H1 (cell line): ENCODE results near the gene CDH2. TPM values are rescaled to one million over a fixed set of nuclear protein-coding genes. Genes with fewer than 3 reads are reported as not detected.

Experiments used
- HDAC6 ChIP-seq: IDR thresholded peaks from one replicate; pipeline ENCODE4 v1.7.1; 2012; ENCODE audit warnings: low read depth, mild to moderate bottlenecking, inconsistent platforms, low read length, moderate library complexity
- polyA plus RNA-seq, 7 experiments: library from polyadenylated mRNA; depleted of rRNA in 3 of 7; stranded (reverse) in 5 of 7; unstranded in 2 of 7; fragments of >200 nt in 5 of 7; fragments of 200-250 nt in 2 of 7; gene quantifications; 1 replicate in 5 of 7; 2 replicates in 1 of 7; 4 replicates in 1 of 7; pipeline versions ENCODE4 v1.2.1 to v1.2.3, GENCODE V29; 2011 to 2013; ENCODE audit warnings: missing spikeins in 2 of 7, mixed read lengths in 2 of 7
- total RNA-seq: library from RNA; stranded (reverse); fragmentation: NEBNext Ultra II Directional; extraction: Animal tissue kit (Norgen Biotek cat#: 25700); gene quantifications from 2 replicates; pipeline ENCODE4 v1.2.1, GENCODE V29; 2021
- TF ChIP-seq, protein P1 (sequence below): fragments of 300-600 bp; sonication (generic); IDR thresholded peaks from 2 replicates; pipeline ENCODE4 v1.7.1; 2012; ENCODE audit warnings: low read length, moderate library complexity, mild to moderate bottlenecking, inconsistent platforms; ENCODE audit not compliant: insufficient replicate concordance

CDH2 gene
- total and polyA plus RNA-seq, 2 of the 8 experiments (the other 6 are each of a cell fraction or from before 2014, with no cell fraction given), result 15.0 to 56.5 TPM

GRCh38 chr18:28091197-28091596 lies 85.7 kb downstream of the CDH2 start (continued):
- TF ChIP-seq, protein P1, sequence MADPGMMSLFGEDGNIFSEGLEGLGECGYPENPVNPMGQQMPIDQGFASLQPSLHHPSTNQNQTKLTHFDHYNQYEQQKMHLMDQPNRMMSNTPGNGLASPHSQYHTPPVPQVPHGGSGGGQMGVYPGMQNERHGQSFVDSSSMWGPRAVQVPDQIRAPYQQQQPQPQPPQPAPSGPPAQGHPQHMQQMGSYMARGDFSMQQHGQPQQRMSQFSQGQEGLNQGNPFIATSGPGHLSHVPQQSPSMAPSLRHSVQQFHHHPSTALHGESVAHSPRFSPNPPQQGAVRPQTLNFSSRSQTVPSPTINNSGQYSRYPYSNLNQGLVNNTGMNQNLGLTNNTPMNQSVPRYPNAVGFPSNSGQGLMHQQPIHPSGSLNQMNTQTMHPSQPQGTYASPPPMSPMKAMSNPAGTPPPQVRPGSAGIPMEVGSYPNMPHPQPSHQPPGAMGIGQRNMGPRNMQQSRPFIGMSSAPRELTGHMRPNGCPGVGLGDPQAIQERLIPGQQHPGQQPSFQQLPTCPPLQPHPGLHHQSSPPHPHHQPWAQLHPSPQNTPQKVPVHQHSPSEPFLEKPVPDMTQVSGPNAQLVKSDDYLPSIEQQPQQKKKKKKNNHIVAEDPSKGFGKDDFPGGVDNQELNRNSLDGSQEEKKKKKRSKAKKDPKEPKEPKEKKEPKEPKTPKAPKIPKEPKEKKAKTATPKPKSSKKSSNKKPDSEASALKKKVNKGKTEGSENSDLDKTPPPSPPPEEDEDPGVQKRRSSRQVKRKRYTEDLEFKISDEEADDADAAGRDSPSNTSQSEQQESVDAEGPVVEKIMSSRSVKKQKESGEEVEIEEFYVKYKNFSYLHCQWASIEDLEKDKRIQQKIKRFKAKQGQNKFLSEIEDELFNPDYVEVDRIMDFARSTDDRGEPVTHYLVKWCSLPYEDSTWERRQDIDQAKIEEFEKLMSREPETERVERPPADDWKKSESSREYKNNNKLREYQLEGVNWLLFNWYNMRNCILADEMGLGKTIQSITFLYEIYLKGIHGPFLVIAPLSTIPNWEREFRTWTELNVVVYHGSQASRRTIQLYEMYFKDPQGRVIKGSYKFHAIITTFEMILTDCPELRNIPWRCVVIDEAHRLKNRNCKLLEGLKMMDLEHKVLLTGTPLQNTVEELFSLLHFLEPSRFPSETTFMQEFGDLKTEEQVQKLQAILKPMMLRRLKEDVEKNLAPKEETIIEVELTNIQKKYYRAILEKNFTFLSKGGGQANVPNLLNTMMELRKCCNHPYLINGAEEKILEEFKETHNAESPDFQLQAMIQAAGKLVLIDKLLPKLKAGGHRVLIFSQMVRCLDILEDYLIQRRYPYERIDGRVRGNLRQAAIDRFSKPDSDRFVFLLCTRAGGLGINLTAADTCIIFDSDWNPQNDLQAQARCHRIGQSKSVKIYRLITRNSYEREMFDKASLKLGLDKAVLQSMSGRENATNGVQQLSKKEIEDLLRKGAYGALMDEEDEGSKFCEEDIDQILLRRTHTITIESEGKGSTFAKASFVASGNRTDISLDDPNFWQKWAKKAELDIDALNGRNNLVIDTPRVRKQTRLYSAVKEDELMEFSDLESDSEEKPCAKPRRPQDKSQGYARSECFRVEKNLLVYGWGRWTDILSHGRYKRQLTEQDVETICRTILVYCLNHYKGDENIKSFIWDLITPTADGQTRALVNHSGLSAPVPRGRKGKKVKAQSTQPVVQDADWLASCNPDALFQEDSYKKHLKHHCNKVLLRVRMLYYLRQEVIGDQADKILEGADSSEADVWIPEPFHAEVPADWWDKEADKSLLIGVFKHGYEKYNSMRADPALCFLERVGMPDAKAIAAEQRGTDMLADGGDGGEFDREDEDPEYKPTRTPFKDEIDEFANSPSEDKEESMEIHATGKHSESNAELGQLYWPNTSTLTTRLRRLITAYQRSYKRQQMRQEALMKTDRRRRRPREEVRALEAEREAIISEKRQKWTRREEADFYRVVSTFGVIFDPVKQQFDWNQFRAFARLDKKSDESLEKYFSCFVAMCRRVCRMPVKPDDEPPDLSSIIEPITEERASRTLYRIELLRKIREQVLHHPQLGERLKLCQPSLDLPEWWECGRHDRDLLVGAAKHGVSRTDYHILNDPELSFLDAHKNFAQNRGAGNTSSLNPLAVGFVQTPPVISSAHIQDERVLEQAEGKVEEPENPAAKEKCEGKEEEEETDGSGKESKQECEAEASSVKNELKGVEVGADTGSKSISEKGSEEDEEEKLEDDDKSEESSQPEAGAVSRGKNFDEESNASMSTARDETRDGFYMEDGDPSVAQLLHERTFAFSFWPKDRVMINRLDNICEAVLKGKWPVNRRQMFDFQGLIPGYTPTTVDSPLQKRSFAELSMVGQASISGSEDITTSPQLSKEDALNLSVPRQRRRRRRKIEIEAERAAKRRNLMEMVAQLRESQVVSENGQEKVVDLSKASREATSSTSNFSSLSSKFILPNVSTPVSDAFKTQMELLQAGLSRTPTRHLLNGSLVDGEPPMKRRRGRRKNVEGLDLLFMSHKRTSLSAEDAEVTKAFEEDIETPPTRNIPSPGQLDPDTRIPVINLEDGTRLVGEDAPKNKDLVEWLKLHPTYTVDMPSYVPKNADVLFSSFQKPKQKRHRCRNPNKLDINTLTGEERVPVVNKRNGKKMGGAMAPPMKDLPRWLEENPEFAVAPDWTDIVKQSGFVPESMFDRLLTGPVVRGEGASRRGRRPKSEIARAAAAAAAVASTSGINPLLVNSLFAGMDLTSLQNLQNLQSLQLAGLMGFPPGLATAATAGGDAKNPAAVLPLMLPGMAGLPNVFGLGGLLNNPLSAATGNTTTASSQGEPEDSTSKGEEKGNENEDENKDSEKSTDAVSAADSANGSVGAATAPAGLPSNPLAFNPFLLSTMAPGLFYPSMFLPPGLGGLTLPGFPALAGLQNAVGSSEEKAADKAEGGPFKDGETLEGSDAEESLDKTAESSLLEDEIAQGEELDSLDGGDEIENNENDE, result no peak
- no peak for TF ChIP-seq HDAC6
